Measurements from ENCODE around the gene BCAS1. TPM values are rescaled to one million over a fixed set of nuclear protein-coding genes. Genes with fewer than 3 reads are reported as not detected.

Gene BCAS1
- total RNA-seq, 2 donors from 2014 or later, result 2.1 TPM; not detected in 1

DNA sequence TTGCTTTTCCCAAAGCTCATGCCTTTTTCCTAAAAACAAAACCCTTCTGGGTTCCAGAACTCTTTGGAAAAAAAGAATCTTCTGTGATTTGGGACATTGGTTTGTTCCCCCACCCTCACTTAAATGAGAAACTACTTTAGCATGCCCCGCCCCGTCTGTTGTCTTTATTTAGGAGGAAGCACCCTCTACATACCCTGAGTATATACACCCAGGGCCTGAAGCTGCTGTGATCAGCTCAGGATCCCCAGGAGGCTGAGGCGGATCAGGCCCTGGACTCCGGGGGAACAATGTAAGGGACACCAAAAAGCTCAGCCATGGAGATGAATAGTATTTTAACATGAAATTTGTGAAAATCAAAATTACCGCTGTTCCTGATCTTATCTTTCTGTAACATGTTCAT lies 1.4 kb downstream of the BCAS1 start:
- Histone ChIP-seq H3K4me3 (no peak overlapping the region), H3K27ac (peak overlapping the region in 1 of 4 donors; percentile 93), H3K9me3 (no peaks in the 10 kb centered on the region), H3K4me1 (peaks cover 34% of the 10 kb centered on the region), H3K36me3 (replicated peaks in 1 of 2; ENCODE audit: insufficient read depth in 1 of 2, low read depth in 2 of 2) (no peaks in the 10 kb centered on the region), H3K27me3 (no peaks in the 10 kb centered on the region)
- TF ChIP-seq, protein P1, sequence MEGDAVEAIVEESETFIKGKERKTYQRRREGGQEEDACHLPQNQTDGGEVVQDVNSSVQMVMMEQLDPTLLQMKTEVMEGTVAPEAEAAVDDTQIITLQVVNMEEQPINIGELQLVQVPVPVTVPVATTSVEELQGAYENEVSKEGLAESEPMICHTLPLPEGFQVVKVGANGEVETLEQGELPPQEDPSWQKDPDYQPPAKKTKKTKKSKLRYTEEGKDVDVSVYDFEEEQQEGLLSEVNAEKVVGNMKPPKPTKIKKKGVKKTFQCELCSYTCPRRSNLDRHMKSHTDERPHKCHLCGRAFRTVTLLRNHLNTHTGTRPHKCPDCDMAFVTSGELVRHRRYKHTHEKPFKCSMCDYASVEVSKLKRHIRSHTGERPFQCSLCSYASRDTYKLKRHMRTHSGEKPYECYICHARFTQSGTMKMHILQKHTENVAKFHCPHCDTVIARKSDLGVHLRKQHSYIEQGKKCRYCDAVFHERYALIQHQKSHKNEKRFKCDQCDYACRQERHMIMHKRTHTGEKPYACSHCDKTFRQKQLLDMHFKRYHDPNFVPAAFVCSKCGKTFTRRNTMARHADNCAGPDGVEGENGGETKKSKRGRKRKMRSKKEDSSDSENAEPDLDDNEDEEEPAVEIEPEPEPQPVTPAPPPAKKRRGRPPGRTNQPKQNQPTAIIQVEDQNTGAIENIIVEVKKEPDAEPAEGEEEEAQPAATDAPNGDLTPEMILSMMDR (IDR thresholded peaks at IDR 0.05), result no peak
- no peak for TF ChIP-seq POLR2A (IDR thresholded peaks at IDR 0.05)
- WGBS, 2 donors, result 95 to 96% methylated on average over 5 of the region's 5 CpGs
- no peak for DNase-seq
- ATAC-seq, result no peak
- intact Hi-C loops (cut with DNase I), result loop anchor here (10.0 kb wide), 1 partner anchor 494 kb away; no protein-coding TSS in a partner anchor

DNA sequence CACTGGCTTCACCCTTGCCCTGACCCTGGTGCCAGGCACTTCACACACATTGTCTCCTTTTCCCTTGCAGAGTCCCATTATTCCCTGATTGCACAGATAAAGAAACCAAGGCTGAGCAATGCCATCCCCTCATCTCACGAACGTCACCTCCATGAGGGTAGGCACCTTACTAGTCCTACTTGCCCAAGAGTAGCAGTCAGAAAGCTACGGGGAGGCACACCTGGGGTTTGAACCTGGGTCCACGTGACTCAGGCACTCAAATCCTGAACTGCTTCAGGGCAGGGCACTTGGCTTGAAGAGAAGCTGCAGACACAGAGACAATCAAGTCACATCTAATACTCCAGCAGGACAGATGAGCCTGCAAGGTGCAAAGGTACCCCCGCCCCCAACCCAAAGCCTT lies 1.9 kb downstream of the BCAS1 start:
- Histone ChIP-seq H3K36me3 (replicated peaks in 1 of 2; ENCODE audit: insufficient read depth in 1 of 2, low read depth in 2 of 2) (no peaks in the 10 kb centered on the region), H3K27ac (peak overlapping the region; percentile 78 to 96 (median 88)), H3K4me1 (peaks cover 34% of the 10 kb centered on the region), H3K4me3 (no peak overlapping the region), H3K27me3 (no peaks in the 10 kb centered on the region), H3K9me3 (no peaks in the 10 kb centered on the region)
- intact Hi-C loops (cut with DNase I), result loop anchor here (10.0 kb wide), 1 partner anchor 494 kb away; no protein-coding TSS in a partner anchor
- no peak for ATAC-seq
- 75 to 94% methylated on average over 5 of the region's 5 CpGs for WGBS, 2 donors
- TF ChIP-seq POLR2A (IDR thresholded peaks at IDR 0.05), result no peak
- TF ChIP-seq, protein P1 (IDR thresholded peaks at IDR 0.05), result no peak
- no peak for DNase-seq

DNA sequence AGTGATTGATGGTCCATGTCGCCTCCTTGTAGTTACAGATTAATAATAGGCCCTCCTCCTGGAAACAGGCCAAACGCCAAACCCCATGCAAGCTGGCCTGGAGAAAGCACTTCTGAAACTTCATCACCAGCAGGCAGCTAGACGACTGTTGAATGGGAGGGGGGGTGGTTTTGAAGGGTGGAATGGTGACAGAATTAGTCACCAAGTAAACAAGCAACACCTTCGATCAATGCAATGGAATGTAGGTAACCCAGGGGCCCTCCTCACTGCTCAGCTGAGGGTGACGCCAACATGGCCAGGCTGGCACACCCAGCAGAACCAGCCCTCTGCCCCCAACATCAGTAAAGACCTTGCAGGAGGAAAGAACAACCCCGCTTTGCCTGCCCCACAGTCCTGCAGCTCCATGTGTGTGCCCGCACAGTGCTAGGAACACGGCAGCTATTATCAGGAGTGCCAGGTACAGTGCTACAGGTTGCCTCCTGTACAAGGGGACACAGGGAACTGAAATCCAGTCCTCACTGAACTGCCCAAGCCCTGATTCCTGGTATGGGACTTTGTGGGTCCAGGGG lies 2.7 kb downstream of the BCAS1 start:
- no peaks in the 10 kb centered on the region for H3K9me3 ChIP-seq
- H3K36me3 ChIP-seq (replicated peaks in 1 of 2; ENCODE audit: insufficient read depth in 1 of 2, low read depth in 2 of 2), result no peaks in the 10 kb centered on the region
- intact Hi-C loops (cut with DNase I), result loop anchor here (10.0 kb wide), 1 partner anchor 493 kb away; no protein-coding TSS in a partner anchor
- no peak overlapping the region for H3K4me3 ChIP-seq
- H3K4me1 ChIP-seq, result peaks cover 34% of the 10 kb centered on the region
- 6 to 16% methylated on average over 5 to 8 of the region's 8 CpGs for WGBS, 2 donors
- TF ChIP-seq, protein P1 (IDR thresholded peaks at IDR 0.05), result no peak
- peak; percentile 41 to 66 (median 41) for TF ChIP-seq POLR2A (IDR thresholded peaks at IDR 0.05)
- peak; percentile 95 to 97 (median 95) for DNase-seq
- peak; percentile 98 for ATAC-seq
- no peaks in the 10 kb centered on the region for H3K27me3 ChIP-seq
- H3K27ac ChIP-seq, result peak overlapping the region; percentile 78 to 96 (median 88)

DNA sequence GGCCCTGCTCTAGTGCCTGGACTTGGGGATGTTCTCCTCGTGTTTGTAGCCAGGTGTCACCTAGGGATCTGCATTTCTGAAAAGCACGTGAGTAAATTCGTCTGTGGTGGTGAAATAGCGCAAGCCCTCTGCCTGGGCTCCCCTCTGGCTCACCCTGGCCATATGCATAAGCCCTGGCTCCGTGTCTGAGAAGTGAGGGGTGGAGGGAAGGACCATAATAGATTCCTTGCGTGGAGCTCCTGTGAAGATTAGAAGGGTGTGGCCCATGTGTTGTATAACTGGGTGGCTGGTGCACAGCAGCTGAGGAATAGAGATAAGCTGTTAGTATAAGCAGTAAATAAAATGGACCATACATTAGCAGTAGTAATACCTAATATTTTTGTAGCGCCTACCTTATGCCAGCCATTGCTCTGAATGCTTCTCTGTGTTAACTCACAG lies 4.8 kb downstream of the BCAS1 start:
- no peaks in the 10 kb centered on the region for H3K36me3 ChIP-seq (replicated peaks in 1 of 2; ENCODE audit: insufficient read depth in 1 of 2, low read depth in 2 of 2)
- intact Hi-C loops (cut with DNase I), result loop anchor here (10.0 kb wide), 1 partner anchor 491 kb away; no protein-coding TSS in a partner anchor
- H3K9me3 ChIP-seq, result no peaks in the 10 kb centered on the region
- DNase-seq (no peak), ATAC-seq (no peak)
- TF ChIP-seq, protein P1 (IDR thresholded peaks at IDR 0.05), result no peak
- TF ChIP-seq POLR2A (IDR thresholded peaks at IDR 0.05), result no peak
- H3K4me1 ChIP-seq, result peaks cover 30% of the 10 kb centered on the region
- H3K27ac ChIP-seq, result no peak overlapping the region
- H3K27me3 ChIP-seq, result no peaks in the 10 kb centered on the region
- no peak overlapping the region for H3K4me3 ChIP-seq
- WGBS, 2 donors, result 61 to 74% methylated on average over 6 to 7 of the region's 7 CpGs

DNA sequence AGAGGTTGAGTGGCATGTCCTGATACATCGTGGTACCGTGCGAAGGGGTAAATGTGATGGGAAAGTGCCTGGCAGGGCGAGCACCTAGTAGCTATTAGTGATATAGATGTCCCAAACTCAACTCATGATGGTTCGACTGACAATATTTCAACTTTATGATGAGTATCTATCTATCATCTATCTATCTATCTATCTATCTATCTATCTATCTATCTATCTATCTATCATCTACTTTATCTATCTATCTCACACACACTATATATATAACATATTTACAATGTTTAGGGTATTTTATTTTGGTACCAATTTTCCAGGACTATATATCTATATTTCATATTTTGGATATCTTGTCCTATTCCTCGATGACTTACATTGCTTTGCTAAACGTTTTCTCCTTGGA lies 5.5 kb downstream of the BCAS1 start:
- DNase-seq (no peak), ATAC-seq (no peak)
- no peaks in the 10 kb centered on the region for H3K9me3 ChIP-seq
- no peaks in the 10 kb centered on the region for H3K36me3 ChIP-seq (replicated peaks in 1 of 2; ENCODE audit: insufficient read depth in 1 of 2, low read depth in 2 of 2)
- intact Hi-C loops (cut with DNase I), result loop anchor here (10.0 kb wide), 1 partner anchor 490 kb away; no protein-coding TSS in a partner anchor
- TF ChIP-seq, protein P1 (IDR thresholded peaks at IDR 0.05), result no peak
- no peak for TF ChIP-seq POLR2A (IDR thresholded peaks at IDR 0.05)
- no peak overlapping the region for H3K4me3 ChIP-seq
- WGBS, 2 donors, result 71 to 74% methylated on average over 7 of the region's 7 CpGs
- H3K27ac ChIP-seq, result no peak overlapping the region
- peaks cover 23% of the 10 kb centered on the region for H3K4me1 ChIP-seq
- no peaks in the 10 kb centered on the region for H3K27me3 ChIP-seq

Data from body of pancreas (tissue), 4 donors.